ENCODE results near the gene UBE4B. TPM values are rescaled to one million over a fixed set of nuclear protein-coding genes. Genes with fewer than 3 reads are reported as not detected.

Gene UBE4B
- total and polyA plus RNA-seq, 2 donors (not counting 1 experiment from before 2014, with no cell fraction given) = 21.7 to 57.5 TPM

- Mint-ChIP-seq H3K27me3 (no peaks in the 10 kb centered on the region), H3K4me1 (no peaks in the 10 kb centered on the region), H3K9me3 (ENCODE audit: insufficient read depth) (no peaks in the 10 kb centered on the region), H3K4me3 (no peak overlapping the region), H3K27ac (no peak overlapping the region)
- H3K9me3 ChIP-seq (ENCODE audit: control extremely low read depth in 1 of 3, control insufficient read depth in 2 of 3, insufficient read depth in 1 of 3, low read length in 2 of 3) = no peaks in the 10 kb centered on the region
- no peak overlapping the region for H3K4me2 ChIP-seq (replicated peaks; ENCODE audit: low read depth, low read length, poor library complexity, severe bottlenecking)
- no peak overlapping the region for H3K9ac ChIP-seq (ENCODE audit: low read length)
- TF ChIP-seq, protein P1, sequence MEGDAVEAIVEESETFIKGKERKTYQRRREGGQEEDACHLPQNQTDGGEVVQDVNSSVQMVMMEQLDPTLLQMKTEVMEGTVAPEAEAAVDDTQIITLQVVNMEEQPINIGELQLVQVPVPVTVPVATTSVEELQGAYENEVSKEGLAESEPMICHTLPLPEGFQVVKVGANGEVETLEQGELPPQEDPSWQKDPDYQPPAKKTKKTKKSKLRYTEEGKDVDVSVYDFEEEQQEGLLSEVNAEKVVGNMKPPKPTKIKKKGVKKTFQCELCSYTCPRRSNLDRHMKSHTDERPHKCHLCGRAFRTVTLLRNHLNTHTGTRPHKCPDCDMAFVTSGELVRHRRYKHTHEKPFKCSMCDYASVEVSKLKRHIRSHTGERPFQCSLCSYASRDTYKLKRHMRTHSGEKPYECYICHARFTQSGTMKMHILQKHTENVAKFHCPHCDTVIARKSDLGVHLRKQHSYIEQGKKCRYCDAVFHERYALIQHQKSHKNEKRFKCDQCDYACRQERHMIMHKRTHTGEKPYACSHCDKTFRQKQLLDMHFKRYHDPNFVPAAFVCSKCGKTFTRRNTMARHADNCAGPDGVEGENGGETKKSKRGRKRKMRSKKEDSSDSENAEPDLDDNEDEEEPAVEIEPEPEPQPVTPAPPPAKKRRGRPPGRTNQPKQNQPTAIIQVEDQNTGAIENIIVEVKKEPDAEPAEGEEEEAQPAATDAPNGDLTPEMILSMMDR (IDR thresholded peaks at IDR 0.05) = no peak
- no peak for TF ChIP-seq EZH2 (IDR thresholded peaks at IDR 0.05; ENCODE audit: borderline replicate concordance, insufficient read depth, low read depth, low read length, poor library complexity, severe bottlenecking)
- no peaks in the 10 kb centered on the region for H4K20me1 ChIP-seq (ENCODE audit: control insufficient read depth, insufficient read depth, low read length, poor library complexity, severe bottlenecking)
- ChIA-PET POLR2A (no interaction called here), CTCF (interaction anchor here (2.1 kb wide), 1 partner anchor 9 kb away, joined by 4 read pairs; no protein-coding TSS in a partner anchor)
- WGBS (ENCODE audit: insufficient coverage) = 100% methylated on average over 3 of the region's 5 CpGs
- H3K36me3 ChIP-seq (replicated peaks in 1 of 2; ENCODE audit: control extremely low read depth in 1 of 2, control insufficient read depth in 1 of 2, extremely low read depth in 1 of 2, insufficient read depth in 2 of 2, low read length in 1 of 2) = peaks cover 0 to 13% of the 10 kb centered on the region in 2 experiments
- H3K27me3 ChIP-seq (replicated peaks in 1 of 4; ENCODE audit: control extremely low read depth in 1 of 4, control insufficient read depth in 3 of 4, insufficient read depth in 4 of 4, low read length in 3 of 4) = no peaks in the 10 kb centered on the region
- H3K27ac ChIP-seq (ENCODE audit: low read length in 2 of 2) = no peak overlapping the region
- intact Hi-C loops (cut with micrococcal nuclease) = no loop called here
- H3K4me1 ChIP-seq (ENCODE audit: control insufficient read depth in 2 of 2, insufficient read depth in 2 of 2, low read length in 2 of 2) = no peaks in the 10 kb centered on the region
- no peak for ATAC-seq (ENCODE audit: low read depth)
- no peak overlapping the region for H2AFZ ChIP-seq (ENCODE audit: insufficient read depth, low read depth, low read length, poor library complexity, severe bottlenecking)
- no peak for DNase-seq
- peaks cover 8% of the 10 kb centered on the region for H3K79me2 ChIP-seq (ENCODE audit: control insufficient read depth, insufficient read depth, low read length)
- H3K4me3 ChIP-seq (ENCODE audit: control extremely low read depth in 1 of 5, extremely low read depth in 1 of 5, insufficient read depth in 1 of 5, low read depth in 2 of 5, low read length in 4 of 5) = no peak overlapping the region
These were observed 52.3 kb downstream of the UBE4B start for GRCh38 chr1:10085076-10085475.

DNA sequence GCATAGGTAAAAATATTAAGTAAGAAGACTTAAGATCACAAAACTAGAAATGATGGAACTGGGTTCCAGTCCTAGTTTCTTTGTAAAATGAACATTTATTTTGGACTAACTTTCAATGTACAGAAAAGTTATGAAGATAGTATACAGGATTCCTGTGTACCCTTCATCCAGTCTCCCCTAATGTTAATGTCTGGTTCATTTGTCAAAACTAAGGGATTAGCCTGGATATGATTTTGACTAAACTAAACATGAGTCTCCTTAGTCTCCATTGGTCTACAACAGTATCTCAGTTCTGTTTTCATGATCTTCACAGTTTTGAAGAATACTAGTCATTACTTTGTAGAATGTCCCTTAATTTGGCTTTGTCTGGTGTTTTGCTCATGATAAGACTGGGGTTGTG, 54.5 kb downstream of the UBE4B start:
- ATAC-seq (ENCODE audit: low read depth) (no peak), DNase-seq (no peak)
- H3K9me3 Mint-ChIP-seq (ENCODE audit: insufficient read depth) = no peaks in the 10 kb centered on the region
- Histone ChIP-seq H3K4me1 (ENCODE audit: control insufficient read depth in 2 of 2, insufficient read depth in 2 of 2, low read length in 2 of 2) (no peaks in the 10 kb centered on the region), H3K27me3 (replicated peaks in 1 of 4; ENCODE audit: control extremely low read depth in 1 of 4, control insufficient read depth in 3 of 4, insufficient read depth in 4 of 4, low read length in 3 of 4) (no peaks in the 10 kb centered on the region), H3K79me2 (ENCODE audit: control insufficient read depth, insufficient read depth, low read length) (peaks cover 8% of the 10 kb centered on the region), H3K9me3 (ENCODE audit: control extremely low read depth in 1 of 3, control insufficient read depth in 2 of 3, insufficient read depth in 1 of 3, low read length in 2 of 3) (no peaks in the 10 kb centered on the region), H3K4me3 (ENCODE audit: control extremely low read depth in 1 of 5, extremely low read depth in 1 of 5, insufficient read depth in 1 of 5, low read depth in 2 of 5, low read length in 4 of 5) (no peak overlapping the region), H2AFZ (ENCODE audit: insufficient read depth, low read depth, low read length, poor library complexity, severe bottlenecking) (no peak overlapping the region), H3K27ac (ENCODE audit: low read length in 2 of 2) (no peak overlapping the region), H4K20me1 (ENCODE audit: control insufficient read depth, insufficient read depth, low read length, poor library complexity, severe bottlenecking) (no peaks in the 10 kb centered on the region), H3K36me3 (replicated peaks in 1 of 2; ENCODE audit: control extremely low read depth in 1 of 2, control insufficient read depth in 1 of 2, extremely low read depth in 1 of 2, insufficient read depth in 2 of 2, low read length in 1 of 2) (peaks cover 0 to 16% of the 10 kb centered on the region in 2 experiments), H3K4me2 (replicated peaks; ENCODE audit: low read depth, low read length, poor library complexity, severe bottlenecking) (no peak overlapping the region), H3K9ac (ENCODE audit: low read length) (no peak overlapping the region)
- H3K4me1 Mint-ChIP-seq = no peaks in the 10 kb centered on the region
- H3K4me3 Mint-ChIP-seq = no peak overlapping the region
- H3K27ac Mint-ChIP-seq = no peak overlapping the region
- intact Hi-C loops (cut with micrococcal nuclease) = no loop called here
- CTCF ChIA-PET = no interaction called here
- H3K27me3 Mint-ChIP-seq = no peaks in the 10 kb centered on the region
- TF ChIP-seq, protein P1 (IDR thresholded peaks at IDR 0.05) = no peak
- no peak for TF ChIP-seq EZH2 (IDR thresholded peaks at IDR 0.05; ENCODE audit: borderline replicate concordance, insufficient read depth, low read depth, low read length, poor library complexity, severe bottlenecking)
- POLR2A ChIA-PET = no interaction called here

All from B cell (primary cell).